Mesodermal cell (in vitro differentiated cells): ENCODE measurements around the gene GAN.

Experiments used
- H3K27ac ChIP-seq: 2 replicates; pipeline ENCODE4 v1.7.0; 2013; ENCODE audit warnings: mild to moderate bottlenecking, low read depth, low read length, moderate library complexity; ENCODE audit not compliant: severe bottlenecking
- H3K36me3 ChIP-seq: 2 replicates; pipeline ENCODE4 v1.7.1; 2013; ENCODE audit warnings: mild to moderate bottlenecking, low read length, moderate library complexity; ENCODE audit not compliant: control insufficient read depth, insufficient read depth
- H3K4me1 ChIP-seq: one replicate; pipeline ENCODE4 v1.7.1; 2013; ENCODE audit warnings: mild to moderate bottlenecking, low read length; ENCODE audit not compliant: insufficient read depth, control insufficient read depth, poor library complexity, severe bottlenecking
- H3K4me3 ChIP-seq: 2 replicates; pipeline ENCODE4 v1.7.0; 2013; ENCODE audit warnings: low read length, control low read depth, mild to moderate bottlenecking; ENCODE audit not compliant: insufficient read depth, poor library complexity, severe bottlenecking; ENCODE audit errors: extremely low read depth
- H3K9me3 ChIP-seq: 2 replicates; pipeline ENCODE4 v1.7.1; 2013; ENCODE audit warnings: mild to moderate bottlenecking, low read length, moderate library complexity; ENCODE audit not compliant: control insufficient read depth
- WGBS, 2 experiments: methylation state at CpG; one replicate each; pipeline ENCODE4 v1.1.5; 2013; ENCODE audit warnings: missing lambda C conversion rate in 2 of 2; ENCODE audit not compliant: insufficient coverage in 2 of 2; 5-methylcytosine and 5-hydroxymethylcytosine counted together

The GAN gene

DNA sequence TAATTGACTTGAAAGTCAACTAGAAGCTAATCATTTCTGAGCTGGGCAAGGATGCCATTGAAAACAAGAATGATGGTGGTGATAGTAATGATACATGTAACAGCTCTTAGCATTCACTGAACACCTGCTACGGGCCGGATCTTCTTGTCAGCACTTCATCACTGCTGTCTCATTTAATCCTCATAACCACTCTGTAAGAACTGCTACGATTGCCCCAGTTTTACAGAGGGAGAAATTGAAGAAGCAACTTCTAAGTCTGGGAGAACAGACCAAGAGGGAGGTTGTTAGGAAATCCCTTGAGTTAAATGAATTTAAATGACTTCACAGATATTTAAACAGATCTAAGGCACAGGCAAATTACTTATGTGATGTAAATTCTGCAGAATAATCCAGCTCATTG, 7.0 kb upstream of the GAN start:
- H3K27ac ChIP-seq = no peak overlapping the region
- no CpG with 5 or more reads among the region's 3 CpGs for WGBS, 2 experiments
- H3K9me3 ChIP-seq = no peaks in the 10 kb centered on the region
- no peaks in the 10 kb centered on the region for H3K36me3 ChIP-seq
- no peaks in the 10 kb centered on the region for H3K4me1 ChIP-seq
- no peak overlapping the region for H3K4me3 ChIP-seq

DNA sequence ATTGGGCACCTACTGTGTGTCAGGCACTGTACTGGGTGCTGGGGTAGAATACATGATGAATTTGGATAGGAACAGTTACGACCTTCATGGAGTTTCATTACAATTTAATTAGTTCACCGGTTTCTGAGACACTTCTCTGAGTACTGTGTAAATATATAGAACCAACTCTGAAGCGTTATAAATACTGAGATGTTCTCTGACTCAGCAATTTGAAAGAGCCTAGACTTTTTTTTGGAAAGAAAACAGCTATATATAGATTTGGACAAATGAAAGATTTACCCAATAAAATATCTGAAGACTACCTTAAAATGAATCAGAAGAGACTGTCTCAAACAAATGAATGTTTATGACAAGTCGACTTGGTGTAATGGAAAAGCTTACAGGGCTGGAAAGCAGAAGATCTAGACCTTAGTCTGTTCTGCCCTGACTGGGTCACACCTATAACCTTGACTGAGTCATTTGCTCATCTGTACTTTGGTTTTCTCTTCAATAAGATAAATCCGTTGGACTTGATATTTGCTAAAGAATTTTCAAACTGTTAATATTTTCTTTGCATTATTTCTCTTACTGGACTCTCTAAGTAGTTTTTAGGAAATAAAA, 4.6 kb upstream of the GAN start:
- Histone ChIP-seq H3K4me1 (peaks cover 4% of the 10 kb centered on the region), H3K27ac (no peak overlapping the region), H3K4me3 (no peak overlapping the region), H3K9me3 (no peaks in the 10 kb centered on the region), H3K36me3 (no peaks in the 10 kb centered on the region)
- 89 to 100% methylated on average over 1 to 3 of the region's 5 CpGs for WGBS, 2 experiments

DNA sequence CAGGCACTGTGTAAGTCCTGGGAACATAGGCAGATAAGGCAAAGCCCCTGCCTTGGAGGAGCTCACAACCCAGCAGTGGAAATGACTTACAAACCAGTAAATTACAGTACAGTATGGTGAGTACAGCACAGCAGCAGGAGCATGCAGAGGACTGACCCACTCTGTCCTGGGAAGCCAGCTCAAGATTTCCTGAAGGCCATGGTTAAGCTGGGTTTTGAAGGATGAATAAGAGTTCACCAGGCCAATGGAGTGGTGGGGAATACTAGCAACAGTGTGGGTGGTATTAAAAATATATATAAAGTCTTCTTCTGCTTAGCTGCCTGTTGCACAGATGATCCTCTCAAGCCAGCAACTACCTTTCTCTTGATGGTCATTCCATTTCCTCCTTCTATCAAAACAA, 3.0 kb upstream of the GAN start:
- peaks cover 4% of the 10 kb centered on the region for H3K4me1 ChIP-seq
- H3K9me3 ChIP-seq = no peaks in the 10 kb centered on the region
- H3K27ac ChIP-seq = no peak overlapping the region
- H3K36me3 ChIP-seq = no peaks in the 10 kb centered on the region
- no peak overlapping the region for H3K4me3 ChIP-seq

DNA sequence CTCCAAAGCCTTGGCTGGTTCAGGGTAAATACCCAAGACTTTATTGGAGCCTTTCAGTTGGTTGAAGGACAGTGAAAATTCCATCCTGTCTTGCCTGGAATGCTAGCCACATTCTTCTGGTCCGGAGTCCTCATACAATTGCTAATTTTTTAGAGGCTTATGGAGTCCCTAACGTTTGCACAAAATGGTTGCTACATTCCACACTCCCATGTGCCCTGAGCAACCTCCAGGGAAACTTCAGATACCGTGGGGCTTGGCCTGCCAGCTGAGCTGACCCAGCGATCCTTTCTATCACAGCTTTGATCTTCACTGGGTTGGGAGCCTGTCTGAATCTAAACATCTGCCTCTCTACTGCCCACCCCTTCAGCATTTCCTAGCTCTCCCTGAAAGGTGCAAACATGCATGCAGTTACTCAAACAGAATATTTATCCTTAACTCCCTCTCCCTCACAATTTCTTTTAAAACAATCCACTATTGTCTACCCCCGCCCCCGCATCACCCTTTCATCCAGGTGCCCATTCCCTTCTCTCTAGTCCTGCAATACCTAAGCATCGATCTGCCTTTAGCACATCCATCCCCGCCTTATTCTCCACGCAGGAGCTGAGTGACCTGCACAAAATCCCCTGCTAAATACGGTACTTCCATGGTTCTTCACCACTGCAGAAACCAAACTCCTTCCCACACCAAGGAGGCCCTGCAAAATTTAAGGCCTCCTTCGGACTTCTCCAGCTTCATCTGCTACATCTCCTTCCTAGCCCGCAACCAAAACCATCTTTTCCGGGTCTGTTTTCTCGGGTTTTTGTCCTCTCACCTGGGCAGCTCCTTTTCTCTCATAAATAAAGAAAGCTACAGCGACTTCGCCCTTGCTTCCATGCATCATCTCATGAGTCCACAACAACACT, 810 bp upstream of the GAN start:
- Histone ChIP-seq H3K4me3 (peak overlapping the region; percentile 78), H3K27ac (peak overlapping the region; percentile 75), H3K4me1 (peaks cover 9% of the 10 kb centered on the region), H3K36me3 (no peaks in the 10 kb centered on the region), H3K9me3 (no peaks in the 10 kb centered on the region)
- WGBS, 2 experiments = 1 to 5% methylated on average over 15 to 16 of the region's 16 CpGs

DNA sequence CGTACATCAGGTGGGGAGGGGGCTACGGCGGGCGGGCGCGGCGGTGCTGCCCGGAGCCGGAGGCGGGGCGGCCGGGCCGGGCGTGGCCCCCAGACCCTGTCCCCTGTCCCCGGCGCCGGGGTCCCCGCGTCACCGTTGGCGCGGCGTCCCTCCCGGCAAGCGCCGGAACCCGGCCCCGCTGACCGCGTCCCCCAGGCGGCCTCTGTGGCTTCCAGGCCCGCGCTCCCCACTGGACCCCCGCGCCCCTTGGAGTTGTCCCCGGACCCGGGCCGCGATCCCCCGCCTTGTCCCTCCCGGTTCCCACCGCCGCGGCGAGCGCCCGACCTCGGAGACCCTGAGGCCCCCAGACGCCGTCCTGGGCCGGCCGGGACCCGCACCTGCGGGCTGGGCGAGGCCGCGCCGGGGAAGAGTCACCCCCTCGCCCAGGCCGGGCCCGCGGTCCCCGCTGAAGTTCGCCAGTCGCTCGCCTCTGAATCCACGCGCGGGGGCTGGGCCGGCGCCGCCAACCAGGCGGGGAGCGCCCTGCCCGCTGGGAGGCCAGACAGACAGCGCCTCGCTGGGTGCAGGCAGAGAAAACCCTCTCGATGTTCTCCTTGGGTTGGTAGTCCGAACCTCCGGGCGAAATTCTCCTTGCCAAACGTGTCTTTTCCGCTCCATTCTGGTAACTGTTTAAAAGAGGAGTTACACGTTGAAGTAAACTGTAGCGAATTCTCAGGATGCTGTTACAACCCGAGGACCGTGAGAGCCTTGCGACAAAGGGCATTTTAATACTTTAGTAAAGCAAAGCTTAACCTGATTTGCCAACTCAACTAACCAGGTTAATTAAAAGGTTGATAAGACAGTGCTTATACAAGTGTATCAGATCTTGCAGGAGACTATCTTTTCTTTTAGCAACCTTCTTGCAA, 761 bp downstream of the GAN start:
- 1% methylated on average over 55 to 85 of the region's 88 CpGs for WGBS, 2 experiments
- peak overlapping the region; percentile 75 for H3K27ac ChIP-seq

DNA sequence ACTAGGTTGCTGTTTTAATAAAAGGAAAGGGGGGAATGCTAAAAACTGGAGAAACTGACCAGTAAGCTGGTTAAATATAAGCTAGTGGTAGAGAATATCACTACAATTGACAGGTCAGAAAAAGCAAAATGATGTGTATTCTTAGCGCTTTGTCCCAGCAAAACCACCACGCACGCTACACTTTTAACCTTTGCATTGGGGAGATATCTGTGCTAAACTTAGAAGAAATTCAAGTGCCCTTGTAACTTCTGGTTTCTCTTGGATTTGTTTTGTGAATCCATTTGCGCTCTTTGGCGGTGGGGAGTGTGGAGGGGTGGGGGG, 1.4 kb downstream of the GAN start:
- peak overlapping the region; percentile 78 for H3K4me3 ChIP-seq
- H3K27ac ChIP-seq = no peak overlapping the region
- no peaks in the 10 kb centered on the region for H3K36me3 ChIP-seq
- H3K4me1 ChIP-seq = peaks cover 23% of the 10 kb centered on the region
- H3K9me3 ChIP-seq = no peaks in the 10 kb centered on the region
- 75% methylated on average over 3 of the region's 5 CpGs; no CpG with 5 or more reads in 1 of the 2 experiments for WGBS, 2 experiments

More for the DNA sequence above, 761 bp downstream of the GAN start:
- Histone ChIP-seq H3K4me3 (peak overlapping the region; percentile 78), H3K9me3 (no peaks in the 10 kb centered on the region), H3K36me3 (no peaks in the 10 kb centered on the region), H3K4me1 (peaks cover 23% of the 10 kb centered on the region)

DNA sequence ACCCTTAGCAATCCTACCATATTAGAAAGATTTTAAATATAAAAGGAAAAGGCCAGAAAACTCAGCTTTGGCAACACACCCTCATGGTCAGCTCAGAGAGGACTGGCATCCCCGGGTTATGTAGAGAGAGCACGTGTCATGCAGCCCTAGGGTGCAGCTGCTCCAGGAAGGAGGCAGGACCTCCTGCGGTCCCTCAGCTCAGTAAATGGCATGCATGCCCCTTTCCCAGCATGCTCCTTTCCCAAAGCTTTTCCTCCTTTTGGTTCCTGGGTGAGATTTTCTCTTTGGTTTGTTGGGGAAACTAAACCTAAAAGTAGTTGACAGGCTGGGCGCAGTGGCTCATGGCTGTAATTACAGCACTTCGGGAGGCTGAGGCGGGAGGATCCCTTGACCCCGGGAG, 3.9 kb downstream of the GAN start:
- no peaks in the 10 kb centered on the region for H3K9me3 ChIP-seq
- H3K27ac ChIP-seq = no peak overlapping the region
- no peak overlapping the region for H3K4me3 ChIP-seq
- peaks cover 3% of the 10 kb centered on the region for H3K36me3 ChIP-seq
- H3K4me1 ChIP-seq = peaks cover 19% of the 10 kb centered on the region
- WGBS, 2 experiments = 60 to 79% methylated on average over 3 to 6 of the region's 7 CpGs

DNA sequence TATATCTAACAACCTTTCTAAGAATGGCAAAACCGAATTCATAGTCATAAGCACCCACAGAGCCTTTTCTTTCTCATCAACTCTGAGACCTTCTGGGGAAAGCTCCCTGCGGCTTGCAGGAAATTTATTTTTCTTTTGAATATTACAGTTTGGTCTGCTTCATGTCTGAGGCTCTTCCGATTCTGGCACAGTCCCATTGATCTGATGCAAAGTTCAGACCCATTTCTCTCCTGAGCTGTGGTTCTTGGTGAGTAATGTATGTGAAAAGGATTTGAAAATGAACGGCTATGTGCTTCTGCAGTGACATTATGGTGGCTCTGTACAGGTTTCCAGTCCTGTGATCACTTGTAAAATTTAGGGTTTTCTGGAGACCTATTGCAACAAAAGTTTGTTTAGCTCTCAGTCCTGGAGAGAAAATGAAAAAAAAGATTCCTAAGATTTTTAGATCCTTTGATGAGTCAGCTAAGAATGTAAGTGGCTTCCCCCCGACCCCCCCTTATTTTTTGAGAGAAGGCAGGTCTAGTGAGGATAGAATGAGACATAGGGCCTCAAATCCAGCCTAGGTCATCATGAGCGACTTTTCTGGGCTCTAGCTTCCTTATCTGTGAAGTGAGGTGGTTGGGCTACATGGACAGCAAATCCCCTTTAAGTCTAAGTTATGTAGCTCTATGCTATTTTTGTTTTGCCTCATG, 4.6 kb downstream of the GAN start:
- H3K27ac ChIP-seq = peak overlapping the region; percentile 80
- no peaks in the 10 kb centered on the region for H3K9me3 ChIP-seq
- no peak overlapping the region for H3K4me3 ChIP-seq
- WGBS, 2 experiments = 51 to 60% methylated on average over 3 of the region's 6 CpGs
- H3K4me1 ChIP-seq = peaks cover 19% of the 10 kb centered on the region
- H3K36me3 ChIP-seq = peaks cover 3% of the 10 kb centered on the region

DNA sequence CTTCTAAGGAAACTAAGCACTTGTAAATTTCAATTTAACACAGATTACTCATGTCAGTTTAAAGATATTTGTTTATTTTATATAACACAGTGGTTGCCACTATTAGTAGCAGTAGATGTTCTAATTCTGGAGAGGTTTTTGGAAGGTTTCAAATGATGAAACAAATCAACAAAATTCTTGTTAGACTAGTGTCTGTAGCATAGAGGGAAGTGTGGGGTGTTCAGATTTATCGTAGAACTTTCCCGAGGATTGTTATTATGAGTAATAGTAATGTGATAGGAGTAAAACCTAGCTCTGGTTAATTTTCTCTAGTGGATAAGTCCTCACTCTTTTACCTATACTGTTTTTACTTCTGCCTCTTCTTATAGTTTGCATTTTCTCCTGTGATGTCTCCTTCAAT, 6.3 kb downstream of the GAN start:
- Histone ChIP-seq H3K27ac (no peak overlapping the region), H3K36me3 (peaks cover 3% of the 10 kb centered on the region), H3K9me3 (no peaks in the 10 kb centered on the region), H3K4me1 (peaks cover 19% of the 10 kb centered on the region), H3K4me3 (no peak overlapping the region)
- no CpG with 5 or more reads among the region's 2 CpGs for WGBS, 2 experiments

DNA sequence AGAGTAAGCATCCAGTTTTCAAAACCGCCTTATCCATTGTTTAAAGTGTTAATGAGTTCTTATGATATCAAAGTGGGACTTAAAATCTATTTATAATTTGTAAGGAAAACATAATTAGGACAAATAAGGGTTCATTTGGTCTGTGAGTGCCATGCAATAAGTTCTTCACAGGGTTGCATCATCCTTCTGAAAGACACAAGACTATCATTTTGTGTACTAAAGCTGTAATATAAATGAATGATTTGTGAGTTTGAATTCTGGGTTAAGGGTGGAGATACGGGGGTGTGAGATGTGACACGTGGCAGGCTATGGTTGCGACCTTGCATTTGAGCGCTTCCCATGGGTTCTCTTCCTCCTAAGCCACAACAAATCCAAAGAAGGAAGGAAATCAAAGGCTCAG, 6.8 kb downstream of the GAN start:
- Histone ChIP-seq H3K4me3 (no peak overlapping the region), H3K4me1 (peaks cover 19% of the 10 kb centered on the region), H3K36me3 (peaks cover 3% of the 10 kb centered on the region), H3K9me3 (no peaks in the 10 kb centered on the region), H3K27ac (no peak overlapping the region)
- 100% methylated on average over 1 of the region's 5 CpGs for WGBS, 2 experiments
